WTC11 (cell line): ENCODE data around the gene ITPR1.

Experiments used
- ATF3 ChIP-seq: sonication (generic); formaldehyde crosslinking; conservative IDR thresholded peaks from 2 replicates; pipeline ENCODE4 v1.8.1; 2022; ENCODE audit warnings: mild to moderate bottlenecking, missing genetic modification reagents
- GRHL2 ChIP-seq: fragments of 250-450 bp; sonication (Bioruptor Pico); IDR thresholded peaks from 2 replicates; pipeline ENCODE4 v1.8.0; 2022; ENCODE audit warnings: mild to moderate bottlenecking, moderate library complexity; ENCODE audit not compliant: insufficient replicate concordance, severe bottlenecking
- IRF2 ChIP-seq: sonication (generic); formaldehyde crosslinking; IDR thresholded peaks from 2 replicates; pipeline ENCODE4 v1.8.0; 2022; ENCODE audit warnings: low read depth, missing genetic modification reagents, borderline replicate concordance
- MAX ChIP-seq: sonication (generic); formaldehyde crosslinking; IDR thresholded peaks from 2 replicates; pipeline ENCODE4 v1.8.0; 2022; ENCODE audit warnings: mild to moderate bottlenecking, missing genetic modification reagents
- NR1H2 ChIP-seq: sonication (generic); formaldehyde crosslinking; IDR thresholded peaks from 2 replicates; pipeline ENCODE4 v1.9.0; 2021; ENCODE audit warnings: mild to moderate bottlenecking, moderate library complexity, missing genetic modification reagents
- PRDM15 ChIP-seq: sonication (generic); formaldehyde crosslinking; IDR thresholded peaks from 2 replicates; pipeline ENCODE4 v1.8.0; 2022; ENCODE audit warnings: missing genetic modification reagents
- PRRX2 ChIP-seq: fragments of 250-450 bp; sonication (Bioruptor Pico); IDR thresholded peaks from 2 replicates; pipeline ENCODE4 v1.8.0; 2021; ENCODE audit warnings: mild to moderate bottlenecking
- SOX15 ChIP-seq: fragments of 250-450 bp; sonication (Bioruptor Pico); IDR thresholded peaks from 2 replicates; pipeline ENCODE4 v1.9.0; 2021; ENCODE audit warnings: mild to moderate bottlenecking
- ZBTB21 ChIP-seq: sonication (generic); formaldehyde crosslinking; IDR thresholded peaks from 2 replicates; pipeline ENCODE4 v1.8.1; 2023; ENCODE audit warnings: mild to moderate bottlenecking, missing genetic modification reagents, borderline replicate concordance
- ZNF138 ChIP-seq: sonication (generic); formaldehyde crosslinking; conservative IDR thresholded peaks from 2 replicates; pipeline ENCODE4 v1.8.1; 2022; ENCODE audit warnings: mild to moderate bottlenecking, moderate library complexity, missing genetic modification reagents
- ZNF232 ChIP-seq: sonication (generic); formaldehyde crosslinking; IDR thresholded peaks from 2 replicates; pipeline ENCODE4 v1.8.0; 2022; ENCODE audit warnings: mild to moderate bottlenecking, missing genetic modification reagents
- TF ChIP-seq, protein P1 (sequence below): fragments of 200-600 bp; IDR thresholded peaks from 2 replicates; pipeline ENCODE4 v1.8.0; 2022; ENCODE audit warnings: antibody characterized with exemption

- TF ChIP-seq PRDM15 (CRISPR knock-in tag) (no peak), ZNF232 (CRISPR knock-in tag) (no peak), NR1H2 (no peak), PRRX2 (CRISPR knock-in tag) (no peak), ATF3 (CRISPR knock-in tag) (no peak), GRHL2 (CRISPR knock-in tag) (no peak), SOX15 (CRISPR knock-in tag) (no peak), ZBTB21 (no peak), MAX (CRISPR knock-in tag) (no peak), IRF2 (CRISPR knock-in tag) (no peak), ZNF138 (CRISPR knock-in tag) (no peak)
- TF ChIP-seq, protein P1, sequence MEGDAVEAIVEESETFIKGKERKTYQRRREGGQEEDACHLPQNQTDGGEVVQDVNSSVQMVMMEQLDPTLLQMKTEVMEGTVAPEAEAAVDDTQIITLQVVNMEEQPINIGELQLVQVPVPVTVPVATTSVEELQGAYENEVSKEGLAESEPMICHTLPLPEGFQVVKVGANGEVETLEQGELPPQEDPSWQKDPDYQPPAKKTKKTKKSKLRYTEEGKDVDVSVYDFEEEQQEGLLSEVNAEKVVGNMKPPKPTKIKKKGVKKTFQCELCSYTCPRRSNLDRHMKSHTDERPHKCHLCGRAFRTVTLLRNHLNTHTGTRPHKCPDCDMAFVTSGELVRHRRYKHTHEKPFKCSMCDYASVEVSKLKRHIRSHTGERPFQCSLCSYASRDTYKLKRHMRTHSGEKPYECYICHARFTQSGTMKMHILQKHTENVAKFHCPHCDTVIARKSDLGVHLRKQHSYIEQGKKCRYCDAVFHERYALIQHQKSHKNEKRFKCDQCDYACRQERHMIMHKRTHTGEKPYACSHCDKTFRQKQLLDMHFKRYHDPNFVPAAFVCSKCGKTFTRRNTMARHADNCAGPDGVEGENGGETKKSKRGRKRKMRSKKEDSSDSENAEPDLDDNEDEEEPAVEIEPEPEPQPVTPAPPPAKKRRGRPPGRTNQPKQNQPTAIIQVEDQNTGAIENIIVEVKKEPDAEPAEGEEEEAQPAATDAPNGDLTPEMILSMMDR: no peak
Observed at GRCh38 chr3:4758957-4759656, 266.0 kb downstream of the ITPR1 start.
